GM23338 (cell line): ENCODE measurements around the gene SETD1A. TPM values are rescaled to one million over a fixed set of nuclear protein-coding genes. Genes with fewer than 3 reads are reported as not detected.

ENCODE experiments used
- ATAC-seq: fragments of 200-7000 bp; cut with Tn5 transposase; 3 replicates; pipeline ENCODE4 v1.9.1; 2020
- DNase-seq: peaks from one replicate; pipeline ENCODE4 v3.0.0-alpha.2; 2015; ENCODE audit warnings: low spot score
- H2AFZ ChIP-seq: fragments of 200-600 bp; sonication (generic); 2 replicates; pipeline ENCODE4 v1.8.0; 2016; ENCODE audit warnings: antibody characterized with exemption, mild to moderate bottlenecking, moderate library complexity
- H3F3A ChIP-seq: fragments of 200-600 bp; sonication (generic); replicated peaks from 2 replicates; pipeline ENCODE4 v1.8.0; 2017; ENCODE audit warnings: antibody characterized with exemption, mixed run types, low read depth
- H3K27ac ChIP-seq: fragments of 200-600 bp; sonication (generic); 2 replicates; pipeline ENCODE4 v1.6.1; 2016; ENCODE audit warnings: low read depth
- H3K27me3 ChIP-seq: fragments of 200-600 bp; sonication (generic); 2 replicates; pipeline ENCODE4 v1.8.0; 2016; ENCODE audit warnings: mild to moderate bottlenecking, mixed run types, moderate library complexity; ENCODE audit not compliant: insufficient read depth
- H3K36me3 ChIP-seq: fragments of 200-600 bp; sonication (generic); 2 replicates; pipeline ENCODE4 v1.8.0; 2016; ENCODE audit warnings: mild to moderate bottlenecking; ENCODE audit not compliant: insufficient read depth
- H3K4me1 ChIP-seq: fragments of 200-600 bp; sonication (generic); 2 replicates; pipeline ENCODE4 v1.8.0; 2016; ENCODE audit warnings: mild to moderate bottlenecking, moderate library complexity; ENCODE audit not compliant: insufficient read depth
- H3K4me2 ChIP-seq: fragments of 200-600 bp; sonication (generic); 2 replicates; pipeline ENCODE4 v1.7.1; 2017; ENCODE audit warnings: mixed run types
- H3K4me3 ChIP-seq: fragments of 200-600 bp; sonication (generic); 2 replicates; pipeline ENCODE4 v1.6.1; 2016; ENCODE audit warnings: mixed run types
- H3K79me2 ChIP-seq: fragments of 200-600 bp; sonication (generic); replicated peaks from 2 replicates; pipeline ENCODE4 v1.8.0; 2017; ENCODE audit warnings: mild to moderate bottlenecking; ENCODE audit not compliant: insufficient read depth
- H3K9me2 ChIP-seq: fragments of 200-600 bp; sonication (generic); 2 replicates; pipeline ENCODE4 v1.8.0; 2017; ENCODE audit not compliant: insufficient read depth
- H4K20me1 ChIP-seq: fragments of 200-600 bp; sonication (generic); replicated peaks from 2 replicates; pipeline ENCODE4 v1.8.0; 2017; ENCODE audit warnings: mild to moderate bottlenecking; ENCODE audit not compliant: insufficient read depth
- H3K27ac Mint-ChIP-seq: 2 replicates; pipeline ENCODE4 v1.8.0; 2020; ENCODE audit warnings: inconsistent platforms, mild to moderate bottlenecking, moderate library complexity, mixed read lengths
- H3K27me3 Mint-ChIP-seq: 3 replicates; pipeline ENCODE4 v1.8.0; 2022; ENCODE audit warnings: low read depth, mild to moderate bottlenecking, moderate library complexity, mixed read lengths, inconsistent platforms; ENCODE audit not compliant: insufficient read depth, poor library complexity
- H3K36me3 Mint-ChIP-seq: 3 replicates; pipeline ENCODE4 v1.8.0; 2021; ENCODE audit warnings: low read depth, mild to moderate bottlenecking, inconsistent platforms, moderate library complexity, mixed read lengths
- H3K4me1 Mint-ChIP-seq: 3 replicates; pipeline ENCODE4 v1.8.0; 2020; ENCODE audit warnings: mild to moderate bottlenecking, inconsistent platforms, mixed read lengths
- H3K4me3 Mint-ChIP-seq: 3 replicates; pipeline ENCODE4 v1.8.0; 2021; ENCODE audit warnings: moderate library complexity, mild to moderate bottlenecking, inconsistent platforms, mixed read lengths
- H3K9me3 Mint-ChIP-seq: 3 replicates; pipeline ENCODE4 v1.8.0; 2020; ENCODE audit warnings: moderate library complexity, mild to moderate bottlenecking, inconsistent platforms, mixed read lengths
- CREB1 ChIP-seq: fragments of 250-450 bp; sonication (Bioruptor Pico); IDR thresholded peaks from 2 replicates; pipeline ENCODE4 v1.5.0; 2020; ENCODE audit warnings: low read depth, mild to moderate bottlenecking, moderate library complexity
- EZH2 ChIP-seq: fragments of 200-600 bp; sonication (generic); IDR thresholded peaks from one replicate; pipeline ENCODE4 v1.8.0; 2017; ENCODE audit warnings: antibody characterized with exemption, mild to moderate bottlenecking, low read depth; ENCODE audit not compliant: unreplicated experiment
- EZH2phosphoT487 ChIP-seq: fragments of 200-600 bp; sonication (generic); IDR thresholded peaks from one replicate; pipeline ENCODE4 v1.8.1; 2018; ENCODE audit warnings: antibody characterized with exemption; ENCODE audit not compliant: unreplicated experiment
- NANOG ChIP-seq: IDR thresholded peaks from 2 replicates; pipeline ENCODE4 v1.6.1; 2016; ENCODE audit warnings: antibody characterized with exemption, borderline replicate concordance
- POLR2AphosphoS5 ChIP-seq: IDR thresholded peaks from 2 replicates; pipeline ENCODE4 v1.6.1; 2016; ENCODE audit warnings: antibody characterized with exemption, low read depth
- STAT1 ChIP-seq: IDR thresholded peaks from one replicate; pipeline ENCODE4 v1.6.1; 2016; ENCODE audit warnings: antibody characterized with exemption; ENCODE audit not compliant: unreplicated experiment
- ZNF331 ChIP-seq: fragments of 250-450 bp; sonication (Bioruptor Pico); IDR thresholded peaks from 2 replicates; pipeline ENCODE4 v1.5.0; 2020; ENCODE audit warnings: low read depth, mild to moderate bottlenecking, moderate library complexity
- ZNF462 ChIP-seq: fragments of 250-450 bp; sonication (Bioruptor Pico); IDR thresholded peaks from 2 replicates; pipeline ENCODE4 v1.5.0; 2020; ENCODE audit warnings: mild to moderate bottlenecking, moderate library complexity
- polyA plus RNA-seq: library from polyadenylated mRNA; unstranded; fragments of >200 nt; fragmentation: Nextera tagmentation; extraction: Ambion mirVana; gene quantifications from 2 replicates; pipeline ENCODE4 v1.2.1, GENCODE V29; 2016
- total RNA-seq: library from RNA; depleted of rRNA; stranded (reverse); fragments of >200 nt; shearing (Covaris generic); gene quantifications from 2 replicates; pipeline ENCODE4 v1.2.3, GENCODE V29; 2014
- TF ChIP-seq, protein P1 (sequence below), 2 experiments: fragments of 200-600 bp in 1 of 2; sonication (generic) in 1 of 2; conservative IDR thresholded peaks; 2 replicates each; pipeline versions ENCODE4 v1.5.1 to v1.6.1; 2016 to 2017; ENCODE audit warnings: antibody characterized with exemption in 2 of 2, low read depth in 2 of 2, mild to moderate bottlenecking in 2 of 2, moderate library complexity in 1 of 2
- TF ChIP-seq, protein P2 (sequence below): IDR thresholded peaks from one replicate; pipeline ENCODE4 v1.6.1; 2018; ENCODE audit warnings: antibody characterized with exemption; ENCODE audit not compliant: unreplicated experiment

SETD1A gene
- total and polyA plus RNA-seq, 2 experiments from 2014 or later = 10.8 to 21.9 TPM

- H3K4me1 ChIP-seq = no peaks in the 10 kb centered on the region
- no peak overlapping the region for H3K27ac Mint-ChIP-seq
- H3K79me2 ChIP-seq = no peaks in the 10 kb centered on the region
- H3F3A ChIP-seq = peaks cover 7% of the 10 kb centered on the region
- no peaks in the 10 kb centered on the region for H3K9me2 ChIP-seq
- H3K27me3 ChIP-seq = no peaks in the 10 kb centered on the region
- H3K36me3 Mint-ChIP-seq = peaks cover 48% of the 10 kb centered on the region
- no peak overlapping the region for H3K4me3 ChIP-seq
- TF ChIP-seq, protein P1, sequence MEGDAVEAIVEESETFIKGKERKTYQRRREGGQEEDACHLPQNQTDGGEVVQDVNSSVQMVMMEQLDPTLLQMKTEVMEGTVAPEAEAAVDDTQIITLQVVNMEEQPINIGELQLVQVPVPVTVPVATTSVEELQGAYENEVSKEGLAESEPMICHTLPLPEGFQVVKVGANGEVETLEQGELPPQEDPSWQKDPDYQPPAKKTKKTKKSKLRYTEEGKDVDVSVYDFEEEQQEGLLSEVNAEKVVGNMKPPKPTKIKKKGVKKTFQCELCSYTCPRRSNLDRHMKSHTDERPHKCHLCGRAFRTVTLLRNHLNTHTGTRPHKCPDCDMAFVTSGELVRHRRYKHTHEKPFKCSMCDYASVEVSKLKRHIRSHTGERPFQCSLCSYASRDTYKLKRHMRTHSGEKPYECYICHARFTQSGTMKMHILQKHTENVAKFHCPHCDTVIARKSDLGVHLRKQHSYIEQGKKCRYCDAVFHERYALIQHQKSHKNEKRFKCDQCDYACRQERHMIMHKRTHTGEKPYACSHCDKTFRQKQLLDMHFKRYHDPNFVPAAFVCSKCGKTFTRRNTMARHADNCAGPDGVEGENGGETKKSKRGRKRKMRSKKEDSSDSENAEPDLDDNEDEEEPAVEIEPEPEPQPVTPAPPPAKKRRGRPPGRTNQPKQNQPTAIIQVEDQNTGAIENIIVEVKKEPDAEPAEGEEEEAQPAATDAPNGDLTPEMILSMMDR (conservative IDR thresholded peaks at IDR 0.05; ENCODE audit: low read depth in 2 of 2) = no peak
- TF ChIP-seq, protein P2, sequence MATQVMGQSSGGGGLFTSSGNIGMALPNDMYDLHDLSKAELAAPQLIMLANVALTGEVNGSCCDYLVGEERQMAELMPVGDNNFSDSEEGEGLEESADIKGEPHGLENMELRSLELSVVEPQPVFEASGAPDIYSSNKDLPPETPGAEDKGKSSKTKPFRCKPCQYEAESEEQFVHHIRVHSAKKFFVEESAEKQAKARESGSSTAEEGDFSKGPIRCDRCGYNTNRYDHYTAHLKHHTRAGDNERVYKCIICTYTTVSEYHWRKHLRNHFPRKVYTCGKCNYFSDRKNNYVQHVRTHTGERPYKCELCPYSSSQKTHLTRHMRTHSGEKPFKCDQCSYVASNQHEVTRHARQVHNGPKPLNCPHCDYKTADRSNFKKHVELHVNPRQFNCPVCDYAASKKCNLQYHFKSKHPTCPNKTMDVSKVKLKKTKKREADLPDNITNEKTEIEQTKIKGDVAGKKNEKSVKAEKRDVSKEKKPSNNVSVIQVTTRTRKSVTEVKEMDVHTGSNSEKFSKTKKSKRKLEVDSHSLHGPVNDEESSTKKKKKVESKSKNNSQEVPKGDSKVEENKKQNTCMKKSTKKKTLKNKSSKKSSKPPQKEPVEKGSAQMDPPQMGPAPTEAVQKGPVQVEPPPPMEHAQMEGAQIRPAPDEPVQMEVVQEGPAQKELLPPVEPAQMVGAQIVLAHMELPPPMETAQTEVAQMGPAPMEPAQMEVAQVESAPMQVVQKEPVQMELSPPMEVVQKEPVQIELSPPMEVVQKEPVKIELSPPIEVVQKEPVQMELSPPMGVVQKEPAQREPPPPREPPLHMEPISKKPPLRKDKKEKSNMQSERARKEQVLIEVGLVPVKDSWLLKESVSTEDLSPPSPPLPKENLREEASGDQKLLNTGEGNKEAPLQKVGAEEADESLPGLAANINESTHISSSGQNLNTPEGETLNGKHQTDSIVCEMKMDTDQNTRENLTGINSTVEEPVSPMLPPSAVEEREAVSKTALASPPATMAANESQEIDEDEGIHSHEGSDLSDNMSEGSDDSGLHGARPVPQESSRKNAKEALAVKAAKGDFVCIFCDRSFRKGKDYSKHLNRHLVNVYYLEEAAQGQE = no peak
- TF ChIP-seq EZH2 = no peak
- no peak for TF ChIP-seq NANOG
- no peak for TF ChIP-seq ZNF331 (CRISPR knock-in tag)
- no peak for TF ChIP-seq ZNF462 (CRISPR knock-in tag)
- TF ChIP-seq CREB1 (CRISPR knock-in tag) = no peak
- TF ChIP-seq EZH2phosphoT487 = no peak
- TF ChIP-seq STAT1 = no peak
- no peak for TF ChIP-seq POLR2AphosphoS5
- no peak overlapping the region for H3K4me2 ChIP-seq
- no peak overlapping the region for H3K27ac ChIP-seq
- peaks cover 16% of the 10 kb centered on the region for H4K20me1 ChIP-seq
- peaks cover 5% of the 10 kb centered on the region; the same call in 1 of the 2 replicates for H3K36me3 ChIP-seq
- peaks cover 2% of the 10 kb centered on the region; the same call in 2 of the 3 replicates for H3K4me1 Mint-ChIP-seq
- H3K9me3 Mint-ChIP-seq = peaks cover 2% of the 10 kb centered on the region; the same call in 1 of the 3 replicates
- DNase-seq (no peak), ATAC-seq (no peak)
- no peak overlapping the region for H2AFZ ChIP-seq
- H3K4me3 Mint-ChIP-seq = no peak overlapping the region
- H3K27me3 Mint-ChIP-seq = peaks cover 16% of the 10 kb centered on the region
Observed at GRCh38 chr16:30980959-30981358, 23.4 kb downstream of the SETD1A start.
